GM19099 (cell line): Measurements from ENCODE around the gene SEMA3F.

Experiments used
- POLR2A ChIP-seq: IDR thresholded peaks from 3 replicates; pipeline ENCODE4 v1.6.1; 2011; ENCODE audit warnings: low read depth; ENCODE audit not compliant: insufficient read length; ENCODE audit errors: extremely low read depth

SEMA3F gene

DNA sequence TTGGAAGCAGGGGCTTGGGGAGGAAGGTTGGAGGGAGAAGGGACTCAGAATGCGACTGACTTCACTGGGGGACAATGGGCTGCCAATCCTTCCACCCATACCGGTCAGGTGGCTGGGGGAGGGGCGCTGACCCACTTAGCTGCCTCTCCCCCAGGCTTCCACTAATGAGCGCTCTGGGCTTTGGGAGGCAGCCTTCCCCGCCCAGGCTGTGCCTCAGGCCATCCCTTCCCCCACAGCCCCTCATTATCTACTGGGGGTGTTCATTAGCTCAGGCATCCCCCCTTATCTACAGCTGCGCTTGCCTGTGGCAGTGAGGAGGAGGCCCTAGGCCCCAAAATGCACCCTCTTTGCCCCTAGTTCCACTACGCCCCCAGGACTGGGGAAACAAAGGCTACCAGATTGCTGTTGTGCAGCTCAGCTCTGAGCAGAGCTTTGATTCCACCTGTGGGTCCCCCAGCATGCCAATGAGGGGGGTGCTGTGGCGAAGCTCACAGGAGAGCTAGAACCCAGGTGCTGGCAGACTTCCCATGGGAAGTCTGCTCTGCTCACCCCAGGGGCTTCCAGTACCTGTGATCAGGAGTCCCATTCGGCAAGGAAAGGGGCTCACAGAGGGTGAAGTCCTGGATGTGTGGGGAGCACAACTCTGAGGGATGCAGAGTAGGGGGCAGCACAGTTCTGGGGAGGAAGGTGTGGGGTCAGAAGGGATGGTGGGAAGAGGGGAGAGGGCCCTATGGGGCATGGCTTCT, 29.4 kb upstream of the SEMA3F start:
- TF ChIP-seq POLR2A, result no peak

DNA sequence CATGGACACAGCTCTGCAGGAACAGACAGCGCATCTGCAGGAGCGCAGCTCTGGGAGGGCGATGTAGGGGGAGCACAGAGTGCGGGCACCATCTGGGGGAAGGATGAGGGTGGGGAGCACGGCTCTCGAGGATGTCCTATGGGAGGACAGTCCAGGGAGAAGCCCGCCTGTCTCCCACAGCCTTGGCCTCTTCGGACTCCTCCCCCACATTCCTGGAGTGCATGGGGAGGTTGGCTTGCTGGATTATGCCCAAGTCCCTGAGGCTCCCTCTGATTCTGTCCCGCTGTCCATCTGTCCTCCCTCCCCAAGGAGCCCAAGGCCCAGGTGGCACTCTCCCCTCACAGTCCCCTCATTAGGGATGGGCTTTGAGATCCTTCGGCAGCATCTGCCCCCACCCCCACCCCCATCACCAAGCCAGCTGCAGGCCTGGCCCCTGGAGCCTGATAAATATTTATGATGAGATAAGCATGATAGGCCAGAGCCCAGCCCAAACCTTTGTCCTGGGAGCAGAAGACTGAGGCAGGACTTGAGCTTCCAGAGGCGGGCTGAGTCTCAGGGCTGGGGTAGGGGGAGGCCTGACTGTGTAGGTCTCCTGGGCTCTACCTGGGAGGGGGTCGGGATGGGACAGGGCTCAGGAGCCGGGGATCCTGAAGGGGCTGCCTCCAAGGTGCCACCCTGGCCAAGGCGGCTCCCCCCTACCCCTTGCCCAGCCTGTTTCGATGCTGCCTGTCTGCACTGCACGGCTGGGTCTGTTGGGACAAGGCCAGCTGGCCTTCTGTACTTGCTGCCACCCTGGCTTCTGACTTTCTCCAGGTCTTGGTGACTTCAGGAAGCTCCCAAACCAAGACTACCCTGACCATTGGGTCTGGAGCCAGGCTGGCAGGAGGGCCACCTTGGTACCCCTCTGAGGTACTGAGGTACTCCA, 28.6 kb upstream of the SEMA3F start:
- no peak for TF ChIP-seq POLR2A

DNA sequence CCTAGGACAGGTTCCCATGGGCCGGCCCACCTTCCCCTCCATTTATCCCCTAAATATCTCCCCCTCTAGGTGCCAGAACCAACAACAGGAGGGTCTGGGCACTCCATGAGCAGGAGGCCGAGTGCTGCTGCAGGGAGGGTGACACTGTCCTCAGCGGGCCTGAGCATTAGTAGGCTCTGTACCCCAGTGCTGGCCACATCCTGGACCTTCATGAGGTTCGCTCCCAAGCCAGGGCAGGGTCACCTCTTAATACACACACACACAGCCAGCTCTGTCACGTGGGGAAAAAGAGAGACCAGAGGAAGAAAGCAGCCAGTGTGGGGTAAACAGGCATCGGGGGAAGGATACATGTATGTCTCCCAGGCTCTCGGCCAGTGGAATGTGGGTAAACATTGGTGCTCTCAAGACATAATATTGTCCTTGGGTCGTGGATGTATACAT, 27.9 kb upstream of the SEMA3F start:
- no peak for TF ChIP-seq POLR2A

DNA sequence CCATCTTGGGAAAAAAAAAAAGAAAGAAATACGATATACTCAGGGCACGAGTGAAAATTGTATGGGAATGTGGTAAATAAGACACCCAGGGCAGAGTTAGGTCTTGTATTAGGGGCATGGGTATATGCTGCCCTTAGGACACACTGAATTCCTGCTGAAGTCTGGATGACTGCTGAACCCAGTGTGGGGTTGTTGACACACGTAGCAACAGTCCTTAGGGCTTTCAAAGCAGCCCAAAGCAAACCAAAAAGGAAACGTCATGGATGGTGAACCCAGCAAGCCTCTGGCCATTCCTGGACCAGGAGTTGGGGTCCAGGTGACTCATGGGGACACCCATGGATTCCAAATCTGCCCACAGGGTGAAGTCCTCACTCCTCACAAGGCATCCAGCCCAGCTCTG, 27.1 kb upstream of the SEMA3F start:
- no peak for TF ChIP-seq POLR2A

DNA sequence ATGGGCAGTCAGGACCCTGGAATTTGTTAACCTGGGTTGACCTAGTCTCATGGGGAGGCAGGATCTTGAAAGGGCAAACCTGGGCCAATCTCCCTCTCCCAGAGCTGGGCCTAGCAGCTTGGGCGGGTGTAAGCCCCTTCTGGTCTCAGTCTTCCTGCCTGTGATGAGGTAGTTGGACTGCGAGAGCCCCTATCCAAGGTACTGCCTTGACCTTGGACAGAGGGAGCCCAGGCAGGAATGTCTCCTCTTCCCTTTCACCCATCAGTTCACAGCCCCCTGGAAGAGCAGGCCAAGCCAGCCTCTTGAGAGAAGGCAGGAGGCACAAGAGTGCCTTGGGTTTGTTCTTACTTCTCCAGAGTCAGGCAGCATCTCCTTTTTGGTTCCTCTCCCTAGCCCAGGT, 24.7 kb upstream of the SEMA3F start:
- TF ChIP-seq POLR2A, result no peak

DNA sequence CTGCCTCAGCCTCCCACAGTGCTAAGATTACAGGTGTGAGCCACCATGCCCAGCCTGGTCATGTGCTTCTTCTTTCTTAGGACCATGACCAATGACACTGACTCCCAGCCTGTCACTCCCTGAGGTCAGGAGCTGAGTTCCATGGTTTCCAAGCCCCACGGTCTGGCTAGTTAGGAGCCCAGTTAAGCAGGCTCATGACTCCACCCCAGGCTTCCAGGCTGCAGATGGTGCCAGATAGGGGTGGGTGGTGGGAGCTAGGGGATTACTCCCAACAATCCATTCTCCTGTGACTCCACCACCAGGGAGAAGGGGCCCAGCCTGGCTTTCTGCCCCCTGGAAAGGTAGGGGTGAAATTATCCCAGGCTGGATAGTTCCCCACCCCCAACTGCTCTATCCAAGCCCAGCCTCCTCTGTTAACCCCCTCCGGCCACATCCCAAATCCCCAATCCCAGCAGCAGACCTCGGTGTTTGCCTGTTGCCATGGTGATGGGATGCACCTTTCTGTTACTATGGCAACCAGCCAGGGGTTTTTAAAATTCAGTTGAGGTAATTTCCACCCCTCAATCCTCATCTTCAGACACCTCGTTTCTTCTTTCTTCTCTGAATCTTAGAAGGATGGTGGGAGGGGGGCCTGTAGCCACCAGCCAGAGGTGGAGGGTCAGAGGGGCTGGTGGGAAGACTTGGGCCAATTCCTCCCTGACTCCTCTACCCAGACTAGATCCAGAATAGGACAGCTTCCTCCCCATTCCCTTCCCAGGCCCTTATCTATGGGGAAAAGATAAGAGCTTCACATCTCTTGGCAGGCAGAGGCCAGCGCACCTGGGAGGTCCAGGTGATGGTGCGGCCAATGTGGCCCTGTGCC, 22.5 kb upstream of the SEMA3F start:
- TF ChIP-seq POLR2A, result no peak

DNA sequence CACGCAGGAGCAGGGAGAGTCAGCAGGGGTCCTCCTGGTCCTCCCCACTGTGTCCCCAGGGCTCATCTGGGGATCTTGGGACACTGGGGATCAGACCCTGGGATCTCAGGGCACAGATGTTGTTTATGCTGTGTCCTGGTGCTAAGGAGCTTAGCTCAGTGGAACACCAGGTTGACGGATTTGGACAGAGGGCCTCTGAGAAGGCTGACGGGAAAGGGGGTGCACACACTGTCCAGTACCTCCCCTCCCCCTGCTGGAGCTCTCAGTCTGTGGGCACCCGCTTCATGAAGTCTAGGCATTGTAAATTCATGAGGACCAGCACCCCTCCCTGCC, 21.9 kb upstream of the SEMA3F start:
- TF ChIP-seq POLR2A, result no peak

DNA sequence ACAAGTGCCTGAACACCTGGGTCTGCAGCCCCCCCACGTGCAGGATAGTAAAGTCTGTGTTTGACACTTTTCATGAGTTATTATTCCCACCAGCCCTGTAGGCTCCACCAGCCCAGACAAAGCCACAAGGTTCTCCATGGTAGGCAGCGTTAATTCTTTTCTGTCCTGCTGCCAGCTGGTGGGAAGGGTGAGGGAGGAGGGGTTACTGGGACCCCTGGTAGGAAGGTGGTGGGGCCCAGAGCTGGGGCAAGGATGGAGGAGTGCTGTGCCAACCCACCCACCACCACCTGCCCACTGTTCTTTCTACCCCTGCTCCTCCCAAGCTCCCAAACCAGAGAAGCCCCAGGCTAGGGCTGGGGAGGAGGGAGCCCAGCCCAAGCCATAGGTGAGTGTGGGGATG, 20.8 kb upstream of the SEMA3F start:
- no peak for TF ChIP-seq POLR2A

DNA sequence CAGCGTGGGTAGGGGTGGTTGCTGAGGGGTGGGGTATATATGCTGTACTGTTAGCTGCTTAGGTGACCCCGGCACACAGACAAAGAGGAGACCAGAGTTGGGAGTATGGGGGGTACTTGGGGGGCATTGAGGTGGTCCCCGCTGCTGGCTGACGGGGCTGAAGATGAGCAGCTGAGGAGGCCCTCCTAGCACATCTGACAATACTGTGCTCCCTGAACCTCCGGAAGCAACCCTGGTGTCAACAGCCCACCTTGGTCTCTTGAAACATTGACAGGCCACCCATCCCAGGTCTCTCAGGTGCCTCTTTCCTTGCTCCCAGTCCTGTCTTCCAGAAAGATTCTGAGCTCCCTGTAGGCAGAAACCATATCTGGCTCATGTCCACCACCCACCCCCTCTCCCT, 19.2 kb upstream of the SEMA3F start:
- TF ChIP-seq POLR2A, result no peak

DNA sequence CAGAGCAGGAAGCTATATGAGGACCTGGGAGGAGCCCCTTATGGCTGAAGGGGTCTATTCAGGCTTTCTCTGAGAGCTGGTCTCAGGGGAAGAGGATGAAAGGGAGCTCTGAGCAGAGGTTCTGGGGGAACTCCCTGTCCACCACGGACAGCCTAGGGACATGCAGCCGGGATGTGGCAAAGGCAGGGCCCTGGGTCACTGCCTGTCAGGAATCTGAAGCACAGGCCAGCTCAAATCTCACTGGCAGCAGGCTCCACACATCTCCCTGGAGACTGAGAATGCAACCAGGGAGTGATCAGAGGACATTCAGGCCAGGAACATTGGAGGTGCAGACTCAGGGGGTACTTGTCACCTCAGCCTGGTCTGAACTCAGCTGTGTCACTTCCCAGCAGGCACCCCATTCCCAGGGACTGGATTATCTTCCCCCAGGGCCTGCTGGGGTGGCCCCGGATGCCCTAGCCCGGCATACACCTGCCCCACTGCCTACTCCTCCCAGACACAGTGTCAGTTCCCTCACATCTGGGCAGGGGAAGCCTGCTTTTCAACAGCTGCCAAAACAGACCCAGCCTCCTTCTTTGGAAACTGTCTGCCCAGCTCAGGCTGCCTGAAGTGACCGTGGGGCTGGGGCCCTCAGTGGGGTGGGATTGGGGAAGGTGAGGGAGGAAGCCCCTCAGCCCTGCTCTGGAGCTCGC, 18.3 kb upstream of the SEMA3F start:
- TF ChIP-seq POLR2A, result no peak

DNA sequence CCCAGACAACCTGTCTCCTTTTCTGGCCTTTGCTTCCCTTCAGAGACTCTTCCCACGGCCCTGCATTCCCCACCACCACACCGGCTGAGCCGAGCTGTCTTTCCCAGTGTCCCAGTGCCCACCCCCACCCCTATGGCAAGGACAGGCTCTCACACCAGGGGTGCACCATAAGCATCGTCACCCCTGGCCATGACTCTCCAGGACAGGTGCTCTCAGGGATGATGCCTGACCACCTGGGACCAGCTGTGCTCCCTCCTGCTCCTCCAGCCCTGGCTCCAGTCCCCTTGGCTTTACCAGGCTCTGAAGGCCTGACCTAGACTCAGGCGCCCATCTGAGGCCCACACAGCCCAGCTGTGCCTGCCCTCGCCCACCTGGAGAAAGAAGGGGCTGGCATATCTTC, 17.6 kb upstream of the SEMA3F start:
- TF ChIP-seq POLR2A, result no peak

DNA sequence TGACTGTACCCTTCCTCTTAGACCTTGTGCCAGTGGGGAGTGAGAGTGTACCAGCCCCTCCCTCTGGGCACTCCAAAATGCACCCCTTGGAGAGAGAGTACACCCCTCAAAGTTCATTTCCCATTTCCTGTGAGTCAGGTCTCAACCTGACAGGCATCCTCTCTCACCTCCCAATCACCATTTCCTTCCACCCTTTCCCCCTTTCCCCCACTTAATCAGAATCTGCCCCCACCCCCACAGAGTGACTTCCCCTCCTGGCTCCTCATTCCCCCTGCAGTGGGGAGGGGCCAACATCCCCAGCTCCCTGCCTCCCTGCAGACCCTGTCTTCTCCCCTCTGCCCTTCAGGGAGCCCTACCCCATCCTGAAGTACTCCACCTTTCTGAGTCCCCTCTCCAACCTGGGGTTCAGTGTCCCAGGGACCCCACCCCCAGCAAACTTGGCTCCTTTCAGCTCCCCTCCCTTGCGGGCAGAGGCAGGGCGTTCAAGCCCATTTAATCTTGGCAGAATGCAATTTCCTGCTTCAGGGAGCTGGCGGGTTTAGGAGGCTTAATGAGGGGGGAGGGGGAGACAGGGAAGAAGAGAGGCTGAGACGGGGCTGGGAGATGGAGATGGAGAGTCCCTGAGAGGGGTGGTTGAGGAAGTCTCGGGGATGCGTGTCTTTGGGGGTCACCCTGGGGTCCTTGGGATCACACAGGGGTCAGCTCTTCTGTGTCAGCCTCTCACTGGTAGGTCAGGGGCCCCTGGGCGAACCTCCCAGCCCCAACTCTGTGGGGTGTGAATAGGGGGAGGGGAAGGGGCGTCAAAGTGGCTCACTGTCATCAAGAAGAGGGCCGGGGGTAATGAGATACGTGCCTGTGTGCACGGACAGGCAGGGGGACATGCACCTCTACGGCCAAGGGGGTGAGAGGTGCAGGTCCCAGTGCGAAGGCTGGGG, 16.6 kb upstream of the SEMA3F start:
- no peak for TF ChIP-seq POLR2A

DNA sequence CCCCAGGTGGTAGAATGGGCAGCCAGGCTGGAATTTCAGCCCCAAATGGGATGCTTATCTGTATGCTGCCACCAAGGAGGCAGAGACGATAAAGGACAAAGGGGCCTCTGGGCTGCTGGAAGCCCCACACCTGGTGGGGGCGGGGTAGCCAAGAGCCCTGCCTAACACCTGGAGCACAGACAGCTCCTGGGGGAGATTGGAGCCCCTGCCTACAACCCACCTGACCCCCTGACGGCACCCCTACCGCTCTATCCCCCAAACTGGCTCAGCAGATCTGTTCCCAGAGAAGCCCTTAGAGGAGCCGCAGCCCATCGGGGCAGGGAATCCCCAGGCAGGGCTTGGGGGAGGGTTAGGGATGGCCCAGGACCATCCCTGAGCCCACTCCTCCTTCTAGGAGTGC, 15.8 kb upstream of the SEMA3F start:
- no peak for TF ChIP-seq POLR2A
